Lung (tissue), 12 donors: ENCODE results near the gene NEO1. TPM values are rescaled to one million over a fixed set of nuclear protein-coding genes. Genes with fewer than 3 reads are reported as not detected.

Experiments
- ATAC-seq: fragments of 200-7000 bp; cut with Tn5 transposase; one replicate; pipeline ENCODE4 v1.9.1; 2020; ENCODE audit warnings: moderate number of reproducible peaks; ENCODE audit not compliant: insufficient read depth, low FRiP score
- DNase-seq, 3 donors: peaks; one replicate each; pipeline ENCODE4 v3.0.0-alpha.2; 2013 to 2017
- H3K27ac ChIP-seq, 2 donors: one replicate each; pipeline ENCODE4 v1.5.1; 2013; ENCODE audit warnings: mild to moderate bottlenecking in 2 of 2, moderate library complexity in 2 of 2, control low read depth in 1 of 2, inconsistent platforms in 1 of 2, low read depth in 1 of 2, low read length in 1 of 2
- H3K27me3 ChIP-seq, 3 donors: one replicate each; pipeline ENCODE4 v1.5.1; 2013; ENCODE audit warnings: low read length in 2 of 3; ENCODE audit not compliant: control insufficient read depth in 3 of 3, insufficient read depth in 3 of 3
- H3K36me3 ChIP-seq, 4 donors: one replicate each; pipeline ENCODE4 v1.5.1; 2013; ENCODE audit warnings: low read length in 4 of 4, mild to moderate bottlenecking in 1 of 4, moderate library complexity in 1 of 4; ENCODE audit not compliant: control insufficient read depth in 4 of 4, insufficient read depth in 4 of 4
- H3K4me1 ChIP-seq, 5 donors: one replicate each; pipeline ENCODE4 v1.5.1; 2013; ENCODE audit warnings: low read length in 5 of 5, mild to moderate bottlenecking in 2 of 5, moderate library complexity in 1 of 5; ENCODE audit not compliant: control insufficient read depth in 5 of 5, insufficient read depth in 5 of 5
- H3K4me3 ChIP-seq: one replicate; pipeline ENCODE4 v1.5.1; 2013; ENCODE audit warnings: mild to moderate bottlenecking, control low read depth, moderate library complexity
- H3K9ac ChIP-seq, 2 donors: one replicate each; pipeline ENCODE4 v1.5.1; 2013; ENCODE audit warnings: low read length in 2 of 2, control low read depth in 1 of 2; ENCODE audit not compliant: insufficient read depth in 1 of 2
- H3K9me3 ChIP-seq, 4 donors: one replicate each; pipeline ENCODE4 v1.5.1; 2013; ENCODE audit warnings: low read length in 3 of 4, mild to moderate bottlenecking in 1 of 4, moderate library complexity in 1 of 4; ENCODE audit not compliant: control insufficient read depth in 4 of 4, insufficient read depth in 3 of 4
- WGBS, 2 donors: extraction: QIAGEN DNeasy Blood & Tissue Kit; methylation state at CpG; one replicate each; pipeline ENCODE4 v1.1.7; 2013; 5-methylcytosine and 5-hydroxymethylcytosine counted together
- polyA plus RNA-seq, 2 donors: library from polyadenylated mRNA; stranded (reverse); fragments of 200-250 nt; gene quantifications; one replicate each; pipeline ENCODE4 v1.2.1, GENCODE V29; 2013
- total RNA-seq, 2 donors: library from RNA; depleted of rRNA in 1 of 2; stranded (reverse); fragments of >200 nt in 1 of 2; gene quantifications; one replicate each; pipeline ENCODE4 v1.2.1, GENCODE V29; 2014 to 2021
- TF ChIP-seq, protein P1 (sequence below): IDR thresholded peaks from 2 replicates; pipeline ENCODE4 v1.5.1; 2012; ENCODE audit warnings: mild to moderate bottlenecking; ENCODE audit errors: control extremely low read depth, extremely low read depth
- donor health status: control.
- donor health status: control.
- donor health status: Bipolar disorder and iron deficiency.
- donor health status: healthy.
- donor health status: DM: yes; HTN: yes; CAD: no.

Gene NEO1
- total and polyA plus RNA-seq, 4 donors = 6.9 to 70.8 (median 16.5) TPM

DNA sequence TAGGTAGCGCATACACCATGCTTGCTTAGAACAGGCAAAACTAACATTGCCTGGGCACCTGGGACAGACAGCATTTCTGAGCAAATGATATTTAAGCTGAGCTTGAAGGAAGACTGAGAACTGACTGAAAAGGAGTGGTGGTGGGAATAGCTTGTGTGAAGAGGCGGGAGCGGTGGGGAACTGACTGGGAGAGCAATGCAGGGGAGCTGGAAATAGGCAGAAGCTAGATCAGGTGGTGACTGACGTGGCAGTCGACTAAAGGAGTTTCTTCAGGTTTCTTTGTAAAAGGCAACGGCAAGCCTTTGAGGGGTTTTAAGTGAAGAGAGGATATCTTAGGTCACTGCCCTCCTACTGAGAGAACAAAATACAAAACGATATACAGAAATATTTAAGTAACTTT is 61.8 kb downstream of the NEO1 start:
- TF ChIP-seq, protein P1, sequence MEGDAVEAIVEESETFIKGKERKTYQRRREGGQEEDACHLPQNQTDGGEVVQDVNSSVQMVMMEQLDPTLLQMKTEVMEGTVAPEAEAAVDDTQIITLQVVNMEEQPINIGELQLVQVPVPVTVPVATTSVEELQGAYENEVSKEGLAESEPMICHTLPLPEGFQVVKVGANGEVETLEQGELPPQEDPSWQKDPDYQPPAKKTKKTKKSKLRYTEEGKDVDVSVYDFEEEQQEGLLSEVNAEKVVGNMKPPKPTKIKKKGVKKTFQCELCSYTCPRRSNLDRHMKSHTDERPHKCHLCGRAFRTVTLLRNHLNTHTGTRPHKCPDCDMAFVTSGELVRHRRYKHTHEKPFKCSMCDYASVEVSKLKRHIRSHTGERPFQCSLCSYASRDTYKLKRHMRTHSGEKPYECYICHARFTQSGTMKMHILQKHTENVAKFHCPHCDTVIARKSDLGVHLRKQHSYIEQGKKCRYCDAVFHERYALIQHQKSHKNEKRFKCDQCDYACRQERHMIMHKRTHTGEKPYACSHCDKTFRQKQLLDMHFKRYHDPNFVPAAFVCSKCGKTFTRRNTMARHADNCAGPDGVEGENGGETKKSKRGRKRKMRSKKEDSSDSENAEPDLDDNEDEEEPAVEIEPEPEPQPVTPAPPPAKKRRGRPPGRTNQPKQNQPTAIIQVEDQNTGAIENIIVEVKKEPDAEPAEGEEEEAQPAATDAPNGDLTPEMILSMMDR = no peak
- peaks cover 0 to 7% (median 0%) of the 10 kb centered on the region in 4 donors for H3K36me3 ChIP-seq
- H3K4me1 ChIP-seq = peaks cover 0 to 3% (median 0%) of the 10 kb centered on the region in 5 donors
- H3K4me3 ChIP-seq = no peak overlapping the region
- H3K9me3 ChIP-seq = no peaks in the 10 kb centered on the region
- no peak overlapping the region for H3K9ac ChIP-seq
- no peak for ATAC-seq
- DNase-seq = peak in 1 of 3 donors; percentile 5
- WGBS, 2 donors = 83 to 87% methylated on average over 7 of the region's 7 CpGs
- no peaks in the 10 kb centered on the region for H3K27me3 ChIP-seq
- H3K27ac ChIP-seq = no peak overlapping the region

DNA sequence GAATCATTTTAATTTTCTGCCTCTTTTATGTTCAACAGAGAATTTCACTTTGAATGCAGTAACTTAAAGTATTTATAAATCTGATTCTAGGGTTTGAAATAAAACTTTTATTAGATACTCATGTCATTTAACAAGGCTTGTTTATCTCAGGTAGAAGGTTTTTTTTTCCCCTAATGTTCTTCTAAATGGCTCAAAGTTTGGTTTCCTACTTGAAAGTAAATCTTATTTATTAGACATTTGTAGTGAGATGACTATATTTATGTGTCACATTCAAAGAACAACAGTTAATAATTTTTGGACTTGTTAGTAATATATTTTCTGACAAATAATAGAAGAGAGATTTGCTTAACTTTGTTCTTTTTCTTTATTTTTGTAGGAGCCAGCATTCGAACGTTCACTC is 63.9 kb downstream of the NEO1 start:
- Histone ChIP-seq H3K27ac (no peak overlapping the region), H3K9me3 (no peaks in the 10 kb centered on the region), H3K4me3 (no peak overlapping the region), H3K4me1 (peaks cover 0 to 3% (median 0%) of the 10 kb centered on the region in 5 donors), H3K27me3 (no peaks in the 10 kb centered on the region), H3K9ac (no peak overlapping the region), H3K36me3 (peaks cover 0 to 7% (median 0%) of the 10 kb centered on the region in 4 donors)
- ATAC-seq (no peak), DNase-seq (no peak)
- TF ChIP-seq, protein P1 = no peak
- 93 to 96% methylated on average over 2 of the region's 2 CpGs for WGBS, 2 donors

DNA sequence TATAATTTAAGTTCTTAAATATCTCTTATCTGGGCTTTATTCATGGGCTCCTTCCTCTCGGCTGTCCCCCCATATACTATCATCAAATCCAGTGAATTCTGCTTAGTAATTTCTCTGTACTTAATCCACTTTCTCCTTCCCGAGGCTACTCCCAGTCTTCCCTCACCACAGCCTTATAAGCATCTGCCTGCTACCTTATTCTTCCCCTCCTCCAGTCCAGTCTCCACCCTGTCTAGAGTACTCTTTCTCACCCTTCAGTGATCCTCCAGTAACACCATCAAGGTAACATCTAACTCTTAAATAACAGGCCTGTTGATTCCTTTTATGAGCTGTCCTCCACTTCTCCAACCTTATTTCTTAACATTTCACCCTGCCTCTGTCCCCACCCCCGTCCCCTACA is 65.8 kb downstream of the NEO1 start:
- WGBS, 2 donors = 89 to 93% methylated on average over 3 of the region's 3 CpGs
- peaks cover 0 to 3% (median 0%) of the 10 kb centered on the region in 5 donors for H3K4me1 ChIP-seq
- no peaks in the 10 kb centered on the region for H3K27me3 ChIP-seq
- H3K4me3 ChIP-seq = no peak overlapping the region
- H3K36me3 ChIP-seq = peaks cover 0 to 16% (median 3%) of the 10 kb centered on the region in 4 donors
- H3K9ac ChIP-seq = no peak overlapping the region
- DNase-seq (no peak), ATAC-seq (no peak)
- H3K9me3 ChIP-seq = no peaks in the 10 kb centered on the region
- TF ChIP-seq, protein P1 = no peak
- H3K27ac ChIP-seq = no peak overlapping the region

DNA sequence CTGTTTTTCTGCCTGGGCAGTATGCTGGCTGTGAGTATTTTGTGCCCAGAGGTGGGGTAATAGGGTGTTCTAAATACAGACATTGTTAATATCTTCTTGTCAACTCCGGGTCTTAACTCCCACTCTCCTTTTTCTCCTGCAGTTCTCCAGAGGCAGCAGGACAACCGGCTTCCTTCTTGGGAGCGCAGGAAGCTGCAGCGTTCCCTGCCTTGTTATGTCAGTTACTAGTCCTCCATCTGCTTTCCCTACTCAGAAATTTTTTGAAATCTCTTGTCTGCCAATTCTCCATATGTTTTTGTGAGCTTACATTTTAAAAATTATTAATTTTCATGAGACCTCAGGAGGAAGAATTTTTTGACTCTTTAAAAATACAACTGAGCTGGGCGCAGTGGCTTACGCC is 67.2 kb downstream of the NEO1 start:
- ATAC-seq = no peak
- 91 to 95% methylated on average over 6 of the region's 6 CpGs for WGBS, 2 donors
- Histone ChIP-seq H3K9ac (no peak overlapping the region), H3K27ac (no peak overlapping the region), H3K4me3 (no peak overlapping the region), H3K9me3 (no peaks in the 10 kb centered on the region), H3K4me1 (no peaks in the 10 kb centered on the region), H3K27me3 (no peaks in the 10 kb centered on the region), H3K36me3 (peaks cover 0 to 23% (median 6%) of the 10 kb centered on the region in 4 donors)
- TF ChIP-seq, protein P1 = no peak
- no peak for DNase-seq
